H9 (cell line): ENCODE data around the gene SRPK2. TPM values are rescaled to one million over a fixed set of nuclear protein-coding genes. Genes with fewer than 3 reads are reported as not detected.

ENCODE experiments used
- DNase-seq: peaks from one replicate; pipeline ENCODE4 v3.0.0-alpha.2; 2017
- H2AFZ ChIP-seq: one replicate; pipeline ENCODE4 v1.6.1; 2013; ENCODE audit warnings: mild to moderate bottlenecking, low read length, control low read depth, moderate library complexity
- H2AK5ac ChIP-seq: 2 replicates; pipeline ENCODE4 v1.6.1; 2013; ENCODE audit warnings: low read length, control low read depth, mixed read lengths; ENCODE audit not compliant: insufficient read length
- H2BK120ac ChIP-seq: one replicate; pipeline ENCODE4 v1.6.1; 2013; ENCODE audit warnings: low read depth, mild to moderate bottlenecking, low read length, control low read depth, inconsistent platforms; ENCODE audit not compliant: poor library complexity, severe bottlenecking
- H2BK12ac ChIP-seq: 2 replicates; pipeline ENCODE4 v1.6.1; 2013; ENCODE audit warnings: low read length, control low read depth, mixed read lengths, low read depth; ENCODE audit not compliant: insufficient read length
- H2BK15ac ChIP-seq: 2 replicates; pipeline ENCODE4 v1.6.1; 2013; ENCODE audit warnings: low read depth, low read length, control low read depth
- H2BK20ac ChIP-seq: one replicate; pipeline ENCODE4 v1.6.1; 2013; ENCODE audit warnings: low read depth, mild to moderate bottlenecking, low read length, control low read depth, inconsistent platforms; ENCODE audit not compliant: poor library complexity, severe bottlenecking
- H2BK5ac ChIP-seq: 2 replicates; pipeline ENCODE4 v1.6.1; 2013; ENCODE audit warnings: low read length, control low read depth, mixed read lengths; ENCODE audit not compliant: insufficient read length
- H3K14ac ChIP-seq: 2 replicates; pipeline ENCODE4 v1.6.1; 2013; ENCODE audit warnings: low read length, control low read depth; ENCODE audit not compliant: insufficient read depth
- H3K18ac ChIP-seq: 2 replicates; pipeline ENCODE4 v1.6.1; 2013; ENCODE audit warnings: low read depth, mild to moderate bottlenecking, mixed read lengths, low read length, control low read depth; ENCODE audit not compliant: insufficient read length
- H3K23ac ChIP-seq: 2 replicates; pipeline ENCODE4 v1.6.1; 2013; ENCODE audit warnings: low read length, control low read depth, mixed read lengths, low read depth; ENCODE audit not compliant: insufficient read length
- H3K23me2 ChIP-seq: 2 replicates; pipeline ENCODE4 v1.6.1; 2013; ENCODE audit warnings: low read depth, mild to moderate bottlenecking, mixed read lengths, low read length, control low read depth; ENCODE audit not compliant: insufficient read length, poor library complexity, severe bottlenecking
- H3K27ac ChIP-seq: 2 replicates; pipeline ENCODE4 v1.5.1; 2013; ENCODE audit warnings: low read length, control low read depth, mixed read lengths, low read depth; ENCODE audit not compliant: insufficient read length
- H3K27me3 ChIP-seq: 2 replicates; pipeline ENCODE4 v1.6.1; 2013; ENCODE audit warnings: low read length, control low read depth, inconsistent platforms; ENCODE audit not compliant: insufficient read depth
- H3K4ac ChIP-seq: 2 replicates; pipeline ENCODE4 v1.6.1; 2013; ENCODE audit warnings: low read depth, mild to moderate bottlenecking, control low read depth, inconsistent platforms, low read length, moderate library complexity
- H3K4me1 ChIP-seq: 2 replicates; pipeline ENCODE4 v1.6.1; 2013; ENCODE audit warnings: low read length, control low read depth, inconsistent platforms; ENCODE audit not compliant: insufficient read depth
- H3K4me2 ChIP-seq: 2 replicates; pipeline ENCODE4 v1.6.1; 2013; ENCODE audit warnings: low read length, control low read depth, mixed read lengths; ENCODE audit not compliant: insufficient read length, insufficient read depth
- H3K56ac ChIP-seq: 2 replicates; pipeline ENCODE4 v1.6.1; 2013; ENCODE audit warnings: low read depth, mild to moderate bottlenecking, mixed read lengths, low read length, control low read depth; ENCODE audit not compliant: insufficient read length
- H3K79me1 ChIP-seq: 2 replicates; pipeline ENCODE4 v1.6.1; 2013; ENCODE audit warnings: low read depth, mild to moderate bottlenecking, moderate library complexity, low read length, control low read depth, inconsistent platforms; ENCODE audit not compliant: insufficient read depth, poor library complexity, severe bottlenecking
- H3K79me2 ChIP-seq: 2 replicates; pipeline ENCODE4 v1.6.1; 2013; ENCODE audit warnings: low read length, control low read depth, inconsistent platforms; ENCODE audit not compliant: insufficient read depth
- H3K9ac ChIP-seq: 2 replicates; pipeline ENCODE4 v1.6.1; 2013; ENCODE audit warnings: low read length, control low read depth, mixed read lengths; ENCODE audit not compliant: insufficient read length; ENCODE audit errors: extremely low read depth
- H3K9me3 ChIP-seq: one replicate; pipeline ENCODE4 v1.6.1; 2013; ENCODE audit warnings: low read depth, low read length, inconsistent platforms; ENCODE audit not compliant: control insufficient read depth
- H3T11ph ChIP-seq: one replicate; pipeline ENCODE4 v1.6.1; 2013; ENCODE audit warnings: mild to moderate bottlenecking, low read length, control low read depth, inconsistent platforms
- H4K20me1 ChIP-seq: one replicate; pipeline ENCODE4 v1.6.1; 2013; ENCODE audit not compliant: control insufficient read depth, insufficient read length, insufficient read depth
- H4K5ac ChIP-seq: 2 replicates; pipeline ENCODE4 v1.6.1; 2013; ENCODE audit warnings: low read depth, mild to moderate bottlenecking, mixed read lengths, low read length, control low read depth; ENCODE audit not compliant: insufficient read length
- H4K8ac ChIP-seq: replicated peaks from 2 replicates; pipeline ENCODE4 v1.6.1; 2013; ENCODE audit warnings: low read length, control low read depth, mixed read lengths, low read depth; ENCODE audit not compliant: insufficient read length
- H4K91ac ChIP-seq: 2 replicates; pipeline ENCODE4 v1.6.1; 2013; ENCODE audit warnings: low read depth, mild to moderate bottlenecking, moderate library complexity, mixed read lengths, low read length, control low read depth; ENCODE audit not compliant: insufficient read length
- H3K27ac Mint-ChIP-seq, 3 experiments: 2 replicates in 2 of 3; 3 replicates in 1 of 3; pipeline ENCODE4 v1.8.0; 2020 to 2021; ENCODE audit warnings: mixed read lengths in 3 of 3, mild to moderate bottlenecking in 1 of 3, moderate library complexity in 1 of 3
- H3K27me3 Mint-ChIP-seq: 2 replicates; pipeline ENCODE4 v1.8.0; 2021; ENCODE audit warnings: low read depth, mild to moderate bottlenecking, moderate library complexity, mixed read lengths
- H3K36me3 Mint-ChIP-seq, 3 experiments: 2 replicates in 2 of 3; 3 replicates in 1 of 3; pipeline ENCODE4 v1.8.0; 2020 to 2021; ENCODE audit warnings: low read depth in 3 of 3, mixed read lengths in 3 of 3; ENCODE audit not compliant: insufficient read depth in 1 of 3
- H3K4me1 Mint-ChIP-seq, 2 experiments: 2 replicates each; pipeline ENCODE4 v1.8.0; 2020; ENCODE audit warnings: mixed read lengths in 2 of 2
- H3K4me3 Mint-ChIP-seq, 2 experiments: 2 replicates in 1 of 2; 3 replicates in 1 of 2; pipeline ENCODE4 v1.8.0; 2020 to 2021; ENCODE audit warnings: mild to moderate bottlenecking in 2 of 2, mixed read lengths in 2 of 2, moderate library complexity in 1 of 2
- H3K9me3 Mint-ChIP-seq, 2 experiments: 2 replicates in 1 of 2; 3 replicates in 1 of 2; pipeline ENCODE4 v1.8.0; 2020; ENCODE audit warnings: mild to moderate bottlenecking in 2 of 2, mixed read lengths in 2 of 2, moderate library complexity in 1 of 2
- WGBS: extraction: QIAGEN DNeasy Blood & Tissue Kit; methylation state at CpG from one replicate; pipeline ENCODE4 v1.1.7; 2013; ENCODE audit warnings: missing lambda C conversion rate, low lambda C conversion rate, mixed read lengths; ENCODE audit not compliant: insufficient read length; ENCODE audit errors: extremely low coverage; 5-methylcytosine and 5-hydroxymethylcytosine counted together
- total RNA-seq: library from RNA; stranded (reverse); gene quantifications from 2 replicates; pipeline ENCODE4 v1.2.1, GENCODE V29; 2021
- TF ChIP-seq, protein P1 (sequence below): fragments of 200-600 bp; sonication (generic); conservative IDR thresholded peaks from 3 replicates; pipeline ENCODE4 v1.8.0; 2021; ENCODE audit warnings: antibody characterized with exemption, mild to moderate bottlenecking

SRPK2 gene
- total RNA-seq, 1 experiment from 2014 or later = 41.1 TPM

DNA sequence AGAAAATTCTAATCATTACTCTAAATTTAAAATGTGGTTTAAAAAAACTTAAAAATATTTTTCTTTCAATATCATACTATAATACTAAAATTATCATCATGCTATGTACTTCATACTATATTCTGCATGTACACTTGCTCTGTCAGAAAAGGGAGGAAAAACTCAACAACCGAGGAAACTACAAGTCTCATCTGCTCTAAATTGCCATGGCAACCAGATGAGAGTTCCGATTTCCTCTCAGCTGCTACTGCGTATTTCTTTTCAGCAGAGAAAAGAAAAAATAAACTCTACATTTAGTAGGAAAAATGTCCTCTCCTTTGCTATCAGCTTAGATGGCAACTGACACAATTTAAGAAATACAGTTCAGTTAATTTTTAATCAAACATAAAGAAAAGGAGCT lies 178.9 kb downstream of the SRPK2 start:
- Histone ChIP-seq H4K5ac (no peak overlapping the region), H3K56ac (no peak overlapping the region), H4K91ac (no peak overlapping the region), H3K79me2 (peaks cover 8% of the 10 kb centered on the region; the same call in 1 of the 2 replicates), H3K27me3 (no peaks in the 10 kb centered on the region), H2AK5ac (no peak overlapping the region), H2BK15ac (no peak overlapping the region), H3K27ac (no peak overlapping the region), H4K8ac (no peak overlapping the region), H2BK20ac (no peak overlapping the region), H3K23me2 (no peaks in the 10 kb centered on the region), H3K9me3 (no peaks in the 10 kb centered on the region), H3K4me1 (peaks cover 3% of the 10 kb centered on the region; the same call in 1 of the 2 replicates), H3K9ac (no peak overlapping the region), H2BK5ac (no peak overlapping the region), H3K14ac (no peak overlapping the region), H2BK12ac (no peak overlapping the region), H3K79me1 (peaks cover 2% of the 10 kb centered on the region), H2BK120ac (no peak overlapping the region), H3K4ac (no peak overlapping the region), H3K23ac (no peak overlapping the region), H4K20me1 (no peaks in the 10 kb centered on the region), H3T11ph (no peak overlapping the region), H3K4me2 (no peak overlapping the region), H3K18ac (no peak overlapping the region), H2AFZ (no peak overlapping the region)
- H3K4me3 Mint-ChIP-seq = no peak overlapping the region
- H3K4me1 Mint-ChIP-seq = peaks cover 14 to 16% of the 10 kb centered on the region in 2 experiments
- peaks cover 3 to 8% (median 3%) of the 10 kb centered on the region in 3 experiments; a peak in 5 of 7 replicates for H3K36me3 Mint-ChIP-seq
- no peaks in the 10 kb centered on the region for H3K27me3 Mint-ChIP-seq
- no CpG with 5 or more reads among the region's 3 CpGs for WGBS
- H3K9me3 Mint-ChIP-seq = peaks cover 4 to 5% of the 10 kb centered on the region in 2 experiments; a peak in 2 of 5 replicates
- no peak overlapping the region for H3K27ac Mint-ChIP-seq
- no peak for DNase-seq
- TF ChIP-seq, protein P1, sequence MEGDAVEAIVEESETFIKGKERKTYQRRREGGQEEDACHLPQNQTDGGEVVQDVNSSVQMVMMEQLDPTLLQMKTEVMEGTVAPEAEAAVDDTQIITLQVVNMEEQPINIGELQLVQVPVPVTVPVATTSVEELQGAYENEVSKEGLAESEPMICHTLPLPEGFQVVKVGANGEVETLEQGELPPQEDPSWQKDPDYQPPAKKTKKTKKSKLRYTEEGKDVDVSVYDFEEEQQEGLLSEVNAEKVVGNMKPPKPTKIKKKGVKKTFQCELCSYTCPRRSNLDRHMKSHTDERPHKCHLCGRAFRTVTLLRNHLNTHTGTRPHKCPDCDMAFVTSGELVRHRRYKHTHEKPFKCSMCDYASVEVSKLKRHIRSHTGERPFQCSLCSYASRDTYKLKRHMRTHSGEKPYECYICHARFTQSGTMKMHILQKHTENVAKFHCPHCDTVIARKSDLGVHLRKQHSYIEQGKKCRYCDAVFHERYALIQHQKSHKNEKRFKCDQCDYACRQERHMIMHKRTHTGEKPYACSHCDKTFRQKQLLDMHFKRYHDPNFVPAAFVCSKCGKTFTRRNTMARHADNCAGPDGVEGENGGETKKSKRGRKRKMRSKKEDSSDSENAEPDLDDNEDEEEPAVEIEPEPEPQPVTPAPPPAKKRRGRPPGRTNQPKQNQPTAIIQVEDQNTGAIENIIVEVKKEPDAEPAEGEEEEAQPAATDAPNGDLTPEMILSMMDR = no peak
